A673 (cell line): Measurements from ENCODE around the gene LTC4S. TPM values are rescaled to one million over a fixed set of nuclear protein-coding genes. Genes with fewer than 3 reads are reported as not detected.
A peak's percentile ranks its signal among the peaks of the same experiment; 100 is the strongest.

Experiments used
- BruUV-seq: library from RNA; stranded (reverse); fragments of 400-500 nt; replicated peaks from 2 replicates; lab custom pipeline; 2021; lab: Mats Ljungman, UMichigan
- CTCF ChIA-PET: fragments of 300-600 bp; sonication (Branson Sonifier 250); formaldehyde crosslinking; loops from one replicate; lab custom pipeline; 2022; ENCODE audit warnings: antibody characterized with exemption; lab: Charles Lee
- POLR2A ChIA-PET: fragments of 300-600 bp; sonication (Branson Sonifier 250); formaldehyde crosslinking; loops from one replicate; lab custom pipeline; 2022; ENCODE audit warnings: antibody characterized with exemption; ENCODE audit not compliant: low non-redundant PET; lab: Charles Lee
- DNase-seq: peaks from one replicate; pipeline ENCODE4 v3.0.0-alpha.2; 2015; ENCODE audit warnings: low spot score
- H3K27ac ChIP-seq: fragments of 200-600 bp; sonication (generic); 2 replicates; pipeline ENCODE4 v1.5.1; 2016; ENCODE audit warnings: mixed run types, low read depth, mild to moderate bottlenecking, mixed read lengths, antibody characterized with exemption, low read length; ENCODE audit not compliant: poor library complexity, severe bottlenecking
- H3K27me3 ChIP-seq: fragments of 200-600 bp; sonication (generic); replicated peaks from 2 replicates; pipeline ENCODE4 v1.6.1; 2017; ENCODE audit warnings: mixed run types, low read depth, mild to moderate bottlenecking, mixed read lengths, antibody characterized with exemption, low read length; ENCODE audit not compliant: insufficient read depth, poor library complexity
- H3K36me3 ChIP-seq: fragments of 200-600 bp; sonication (generic); 2 replicates; pipeline ENCODE4 v1.6.1; 2016; ENCODE audit warnings: mixed run types, mild to moderate bottlenecking, mixed read lengths, antibody characterized with exemption, low read length; ENCODE audit not compliant: insufficient read depth, poor library complexity, severe bottlenecking
- H3K4me1 ChIP-seq: fragments of 200-600 bp; sonication (generic); 2 replicates; pipeline ENCODE4 v1.6.1; 2017; ENCODE audit warnings: mixed run types, mild to moderate bottlenecking, mixed read lengths, antibody characterized with exemption, low read length; ENCODE audit not compliant: insufficient read depth, poor library complexity, severe bottlenecking
- H3K4me3 ChIP-seq: fragments of 200-600 bp; sonication (generic); 2 replicates; pipeline ENCODE4 v1.5.1; 2016; ENCODE audit warnings: low read depth, mixed run types, mild to moderate bottlenecking, mixed read lengths, low read length; ENCODE audit not compliant: poor library complexity, severe bottlenecking
- H3K9me3 ChIP-seq: fragments of 200-600 bp; sonication (generic); 2 replicates; pipeline ENCODE4 v1.6.1; 2016; ENCODE audit warnings: mixed run types, low read depth, mild to moderate bottlenecking, mixed read lengths, antibody characterized with exemption, low read length; ENCODE audit not compliant: poor library complexity, severe bottlenecking
- EZH2 ChIP-seq: fragments of 200-600 bp; sonication (generic); IDR thresholded peaks from 2 replicates; pipeline ENCODE4 v1.6.1; 2017; ENCODE audit warnings: borderline replicate concordance, low read depth, mild to moderate bottlenecking, mixed read lengths, antibody characterized with exemption, low read length; ENCODE audit not compliant: poor library complexity, severe bottlenecking
- intact Hi-C: fragments of 100-400 bp; cut with micrococcal nuclease; formaldehyde crosslinking; loops from one replicate; pipeline ENCODE4 v1.10.0; 2022; ENCODE audit not compliant: unreplicated experiment
- total RNA-seq: library from RNA; stranded (reverse); gene quantifications from 2 replicates; pipeline ENCODE4 v1.2.3, GENCODE V29; 2021
- TF ChIP-seq, protein P1 (sequence below): fragments of 300-800, 200-600 bp; sonication (generic); conservative IDR thresholded peaks from 2 replicates; pipeline ENCODE4 v1.5.1; 2017; ENCODE audit warnings: low read depth, mild to moderate bottlenecking, antibody characterized with exemption, low read length, moderate library complexity, mixed read lengths

Gene LTC4S
- total RNA-seq, 1 experiment from 2014 or later, result 0.58 TPM

DNA sequence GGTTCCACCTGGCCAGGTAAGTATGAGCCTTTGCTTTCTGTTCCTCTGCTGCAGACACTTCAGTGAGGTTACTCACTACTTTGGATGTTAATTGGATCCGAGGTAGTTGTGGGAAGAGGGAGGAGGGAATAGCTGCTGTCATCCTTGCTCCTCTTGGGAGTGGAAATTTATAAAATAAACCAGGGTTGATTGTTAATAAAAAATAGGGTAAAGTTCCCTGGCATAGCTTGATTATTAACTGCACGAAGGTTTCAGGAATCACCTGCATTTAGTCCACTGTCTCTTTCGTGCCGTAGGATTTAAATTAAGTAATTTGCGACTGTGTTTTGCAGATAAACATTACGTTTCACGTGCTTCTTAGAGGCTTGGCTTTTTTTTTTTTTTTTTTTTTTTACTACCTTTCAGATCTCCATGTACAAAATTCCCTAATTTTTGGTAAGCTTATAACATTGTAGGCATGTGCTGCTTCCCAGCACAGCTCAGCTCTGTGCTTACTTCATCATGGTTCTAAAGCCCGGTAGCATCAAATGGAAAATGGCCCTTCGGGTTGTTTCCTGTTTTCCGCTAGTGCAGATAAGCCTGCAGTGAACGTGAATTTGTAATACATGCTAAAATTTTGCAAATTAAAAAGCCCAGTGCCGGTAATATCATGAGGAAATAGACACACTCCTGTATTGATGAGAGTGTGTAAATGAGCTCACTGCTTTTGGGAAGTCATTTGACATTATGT lies 26.9 kb upstream of the LTC4S start:
- Histone ChIP-seq H3K4me1 (peaks cover 49% of the 10 kb centered on the region), H3K4me3 (no peak overlapping the region), H3K27me3 (no peaks in the 10 kb centered on the region), H3K27ac (peak overlapping the region; percentile 67), H3K9me3 (no peaks in the 10 kb centered on the region), H3K36me3 (peaks cover 48% of the 10 kb centered on the region)
- BruUV-seq, result no TSS peak
- TF ChIP-seq, protein P1, sequence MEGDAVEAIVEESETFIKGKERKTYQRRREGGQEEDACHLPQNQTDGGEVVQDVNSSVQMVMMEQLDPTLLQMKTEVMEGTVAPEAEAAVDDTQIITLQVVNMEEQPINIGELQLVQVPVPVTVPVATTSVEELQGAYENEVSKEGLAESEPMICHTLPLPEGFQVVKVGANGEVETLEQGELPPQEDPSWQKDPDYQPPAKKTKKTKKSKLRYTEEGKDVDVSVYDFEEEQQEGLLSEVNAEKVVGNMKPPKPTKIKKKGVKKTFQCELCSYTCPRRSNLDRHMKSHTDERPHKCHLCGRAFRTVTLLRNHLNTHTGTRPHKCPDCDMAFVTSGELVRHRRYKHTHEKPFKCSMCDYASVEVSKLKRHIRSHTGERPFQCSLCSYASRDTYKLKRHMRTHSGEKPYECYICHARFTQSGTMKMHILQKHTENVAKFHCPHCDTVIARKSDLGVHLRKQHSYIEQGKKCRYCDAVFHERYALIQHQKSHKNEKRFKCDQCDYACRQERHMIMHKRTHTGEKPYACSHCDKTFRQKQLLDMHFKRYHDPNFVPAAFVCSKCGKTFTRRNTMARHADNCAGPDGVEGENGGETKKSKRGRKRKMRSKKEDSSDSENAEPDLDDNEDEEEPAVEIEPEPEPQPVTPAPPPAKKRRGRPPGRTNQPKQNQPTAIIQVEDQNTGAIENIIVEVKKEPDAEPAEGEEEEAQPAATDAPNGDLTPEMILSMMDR, result no peak
- TF ChIP-seq EZH2, result no peak
- intact Hi-C loops, result no loop called here
- DNase-seq, result no peak
- CTCF ChIA-PET, result no interaction called here
- POLR2A ChIA-PET, result no interaction called here

DNA sequence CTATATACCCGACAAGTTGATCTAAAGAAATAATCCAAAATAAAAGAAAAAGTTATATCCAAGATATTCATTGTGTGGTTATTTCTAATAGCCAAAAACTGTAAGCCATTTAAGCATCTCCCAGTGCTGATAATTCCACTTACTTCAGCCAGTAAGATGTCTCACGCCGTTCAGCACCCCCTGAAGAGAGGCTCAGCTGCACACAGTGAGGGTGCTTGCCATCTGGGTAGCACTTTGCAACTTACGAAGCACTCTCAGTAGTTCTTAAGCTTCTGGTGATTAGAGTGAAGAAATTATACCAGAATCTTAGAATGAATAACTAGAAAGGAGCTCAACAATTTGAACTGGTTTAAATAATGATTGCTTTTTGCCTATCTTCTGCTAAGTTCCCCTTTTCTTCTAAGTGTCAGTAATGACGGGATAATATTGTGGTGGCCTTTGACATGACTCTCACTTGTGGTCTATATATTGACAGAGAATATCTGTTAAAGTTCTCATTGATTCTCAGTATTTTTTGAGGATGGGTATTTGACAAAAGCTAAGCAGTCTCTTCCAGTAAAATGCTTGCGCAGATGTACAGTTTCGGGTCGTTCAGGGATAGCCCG lies 26.2 kb upstream of the LTC4S start:
- Histone ChIP-seq H3K9me3 (no peaks in the 10 kb centered on the region), H3K27me3 (no peaks in the 10 kb centered on the region), H3K4me1 (peaks cover 41% of the 10 kb centered on the region), H3K27ac (no peak overlapping the region), H3K36me3 (peaks cover 53% of the 10 kb centered on the region), H3K4me3 (no peak overlapping the region)
- peak; percentile 35 for DNase-seq
- BruUV-seq, result no TSS peak
- POLR2A ChIA-PET, result no interaction called here
- TF ChIP-seq, protein P1, result no peak
- TF ChIP-seq EZH2, result no peak
- CTCF ChIA-PET, result no interaction called here
- intact Hi-C loops, result no loop called here

DNA sequence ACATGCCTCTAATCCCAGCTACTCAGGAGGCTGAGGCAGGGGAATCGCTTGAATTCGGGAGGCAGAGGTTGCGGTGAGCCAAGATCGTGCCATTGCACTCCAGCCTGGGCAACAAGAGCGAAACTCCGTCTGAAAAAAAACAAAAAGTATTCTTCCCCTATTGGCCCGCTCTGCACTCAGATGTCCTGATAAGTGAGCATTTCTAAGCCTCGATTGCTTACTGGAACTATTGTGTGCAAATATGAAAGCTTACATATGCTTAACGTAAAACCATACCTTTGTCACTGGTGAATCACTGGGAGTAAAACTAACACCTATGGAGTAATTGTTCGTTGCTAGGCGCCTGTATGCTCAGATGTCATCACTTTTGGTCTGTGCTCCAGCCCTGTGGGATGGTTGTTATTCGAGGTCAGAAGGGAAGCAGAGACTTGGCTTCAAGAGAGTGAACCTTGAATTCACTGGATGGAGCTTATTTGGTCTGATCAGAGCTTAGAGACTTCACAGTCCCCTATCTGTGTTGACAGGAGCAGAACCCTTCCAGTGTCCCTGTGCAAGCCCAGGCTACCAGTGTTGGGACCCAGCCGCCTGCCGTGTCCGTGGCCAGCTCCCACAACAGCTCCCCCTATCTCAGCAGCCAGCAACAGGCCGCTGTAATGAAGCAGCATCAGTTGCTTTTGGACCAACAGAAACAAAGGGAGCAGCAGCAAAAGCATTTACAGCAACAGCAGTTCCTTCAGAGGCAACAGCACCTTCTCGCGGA lies 25.3 kb upstream of the LTC4S start:
- intact Hi-C loops, result no loop called here
- Histone ChIP-seq H3K4me3 (no peak overlapping the region), H3K4me1 (peaks cover 32% of the 10 kb centered on the region), H3K27me3 (no peaks in the 10 kb centered on the region), H3K27ac (no peak overlapping the region), H3K9me3 (no peaks in the 10 kb centered on the region), H3K36me3 (peaks cover 56% of the 10 kb centered on the region)
- BruUV-seq, result no TSS peak
- POLR2A ChIA-PET, result no interaction called here
- TF ChIP-seq, protein P1, result no peak; the same call in 1 of the 2 replicates
- no peak for TF ChIP-seq EZH2
- no peak for DNase-seq
- CTCF ChIA-PET, result no interaction called here
